BE2C (cell line): ENCODE results near the gene BEND5.

Source experiments
- DNase-seq: peaks from one replicate; pipeline ENCODE4 v3.0.0-alpha.2; 2020
- H3K27me3 ChIP-seq: fragments of 250-450 bp; sonication (Bioruptor Pico); 2 replicates; pipeline ENCODE4 v1.5.1; 2020; ENCODE audit warnings: mild to moderate bottlenecking
- H3K36me3 ChIP-seq: fragments of 250-450 bp; sonication (Bioruptor Pico); 2 replicates; pipeline ENCODE4 v1.5.1; 2020; ENCODE audit warnings: mild to moderate bottlenecking
- H3K4me1 ChIP-seq: fragments of 250-450 bp; sonication (Bioruptor Pico); 2 replicates; pipeline ENCODE4 v1.5.1; 2020
- H3K4me3 ChIP-seq: 2 replicates; pipeline ENCODE4 v1.5.1; 2011; ENCODE audit warnings: low read depth, low read length
- H3K9me3 ChIP-seq: fragments of 250-450 bp; sonication (Bioruptor Pico); 2 replicates; pipeline ENCODE4 v1.5.1; 2020
- CTCF ChIP-seq: IDR thresholded peaks from 2 replicates; pipeline ENCODE4 v1.5.1; 2012; ENCODE audit warnings: mild to moderate bottlenecking, low read depth, low read length

The BEND5 gene

GRCh38 chr1:48741380-48741779, 35.3 kb downstream of the BEND5 start:
- no peak for DNase-seq
- Histone ChIP-seq H3K4me3 (no peak overlapping the region), H3K36me3 (no peaks in the 10 kb centered on the region), H3K27me3 (no peaks in the 10 kb centered on the region), H3K9me3 (no peaks in the 10 kb centered on the region), H3K4me1 (no peaks in the 10 kb centered on the region)
- TF ChIP-seq CTCF = no peak

GRCh38 chr1:48740621-48741020, 36.1 kb downstream of the BEND5 start:
- Histone ChIP-seq H3K36me3 (no peaks in the 10 kb centered on the region), H3K9me3 (no peaks in the 10 kb centered on the region), H3K4me3 (no peak overlapping the region), H3K27me3 (no peaks in the 10 kb centered on the region), H3K4me1 (no peaks in the 10 kb centered on the region)
- TF ChIP-seq CTCF = no peak
- DNase-seq = no peak

- Histone ChIP-seq H3K27me3 (no peaks in the 10 kb centered on the region), H3K4me1 (no peaks in the 10 kb centered on the region), H3K4me3 (no peak overlapping the region), H3K9me3 (no peaks in the 10 kb centered on the region), H3K36me3 (no peaks in the 10 kb centered on the region)
- DNase-seq = no peak
- TF ChIP-seq CTCF = no peak
Measured at GRCh38 chr1:48739091-48739490, 37.6 kb downstream of the BEND5 start.

- Histone ChIP-seq H3K9me3 (no peaks in the 10 kb centered on the region), H3K4me3 (no peak overlapping the region), H3K27me3 (no peaks in the 10 kb centered on the region), H3K4me1 (no peaks in the 10 kb centered on the region), H3K36me3 (no peaks in the 10 kb centered on the region)
- no peak for DNase-seq
- TF ChIP-seq CTCF = no peak
Measured at GRCh38 chr1:48738356-48738755, 38.3 kb downstream of the BEND5 start.

GRCh38 chr1:48735796-48736195, 40.9 kb downstream of the BEND5 start:
- Histone ChIP-seq H3K4me3 (no peak overlapping the region), H3K27me3 (no peaks in the 10 kb centered on the region), H3K4me1 (no peaks in the 10 kb centered on the region), H3K36me3 (no peaks in the 10 kb centered on the region), H3K9me3 (no peaks in the 10 kb centered on the region)
- TF ChIP-seq CTCF = no peak
- no peak for DNase-seq

GRCh38 chr1:48730164-48730910, 46.4 kb downstream of the BEND5 start:
- Histone ChIP-seq H3K4me1 (no peaks in the 10 kb centered on the region), H3K36me3 (no peaks in the 10 kb centered on the region), H3K27me3 (no peaks in the 10 kb centered on the region), H3K9me3 (no peaks in the 10 kb centered on the region), H3K4me3 (no peak overlapping the region)
- TF ChIP-seq CTCF = no peak
- no peak for DNase-seq
